Omental fat pad (tissue), 4 donors: Measurements from ENCODE around the gene KRTCAP2. TPM values are rescaled to one million over a fixed set of nuclear protein-coding genes. Genes with fewer than 3 reads are reported as not detected.

Experiments
- ATAC-seq: fragments of 150-250 bp; one replicate; pipeline ENCODE4 v1.9.1; 2016; ENCODE audit warnings: mild to moderate bottlenecking, moderate library complexity; ENCODE audit not compliant: low FRiP score
- DNase-seq: peaks from one replicate; pipeline ENCODE4 v3.0.0-alpha.2; 2019; ENCODE audit warnings: low spot score
- total RNA-seq, 4 donors: library from RNA; depleted of rRNA; stranded (reverse); fragments of >200 nt; gene quantifications; one replicate each; pipeline ENCODE4 v1.1.0, GENCODE V29; 2016
- TF ChIP-seq, protein P1 (sequence below), 3 donors: fragments of 450-650 bp; IDR thresholded peaks; one replicate each; pipeline ENCODE4 v1.5.1; 2016 to 2017; ENCODE audit warnings: antibody characterized with exemption in 3 of 3, mild to moderate bottlenecking in 3 of 3, moderate library complexity in 2 of 3

The KRTCAP2 gene
- total RNA-seq, 4 donors from 2014 or later: 77.9 to 171 (median 99.7) TPM

DNA sequence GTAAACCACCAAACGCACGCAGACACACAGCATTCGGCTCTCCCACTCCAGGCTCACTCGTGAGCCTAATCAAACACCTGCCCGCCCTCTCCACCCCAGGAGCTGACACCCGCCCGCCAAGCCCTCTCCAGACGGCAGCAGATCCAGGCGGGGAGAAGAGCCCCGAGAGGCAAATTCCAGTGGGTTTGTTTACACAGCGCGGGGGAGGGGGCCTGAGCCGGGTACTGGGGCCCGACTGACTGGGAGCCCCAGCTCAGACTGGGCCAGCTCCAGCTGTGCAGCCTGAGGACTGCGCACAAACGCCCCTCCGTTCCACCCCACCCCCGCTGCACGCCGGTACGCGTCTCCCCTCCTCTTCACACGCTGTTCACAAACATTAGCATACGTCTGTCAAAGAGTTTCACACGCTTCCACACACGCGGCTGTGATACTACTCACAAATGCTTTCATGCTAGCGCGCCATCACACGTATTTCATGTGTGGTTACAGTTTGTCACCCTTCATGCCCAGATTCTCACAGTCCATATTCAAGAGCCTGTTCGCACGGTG, 46.5 kb downstream of the KRTCAP2 start:
- DNase-seq (no peak), ATAC-seq (no peak)
- TF ChIP-seq, protein P1, sequence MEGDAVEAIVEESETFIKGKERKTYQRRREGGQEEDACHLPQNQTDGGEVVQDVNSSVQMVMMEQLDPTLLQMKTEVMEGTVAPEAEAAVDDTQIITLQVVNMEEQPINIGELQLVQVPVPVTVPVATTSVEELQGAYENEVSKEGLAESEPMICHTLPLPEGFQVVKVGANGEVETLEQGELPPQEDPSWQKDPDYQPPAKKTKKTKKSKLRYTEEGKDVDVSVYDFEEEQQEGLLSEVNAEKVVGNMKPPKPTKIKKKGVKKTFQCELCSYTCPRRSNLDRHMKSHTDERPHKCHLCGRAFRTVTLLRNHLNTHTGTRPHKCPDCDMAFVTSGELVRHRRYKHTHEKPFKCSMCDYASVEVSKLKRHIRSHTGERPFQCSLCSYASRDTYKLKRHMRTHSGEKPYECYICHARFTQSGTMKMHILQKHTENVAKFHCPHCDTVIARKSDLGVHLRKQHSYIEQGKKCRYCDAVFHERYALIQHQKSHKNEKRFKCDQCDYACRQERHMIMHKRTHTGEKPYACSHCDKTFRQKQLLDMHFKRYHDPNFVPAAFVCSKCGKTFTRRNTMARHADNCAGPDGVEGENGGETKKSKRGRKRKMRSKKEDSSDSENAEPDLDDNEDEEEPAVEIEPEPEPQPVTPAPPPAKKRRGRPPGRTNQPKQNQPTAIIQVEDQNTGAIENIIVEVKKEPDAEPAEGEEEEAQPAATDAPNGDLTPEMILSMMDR (IDR thresholded peaks at IDR 0.05): no peak

DNA sequence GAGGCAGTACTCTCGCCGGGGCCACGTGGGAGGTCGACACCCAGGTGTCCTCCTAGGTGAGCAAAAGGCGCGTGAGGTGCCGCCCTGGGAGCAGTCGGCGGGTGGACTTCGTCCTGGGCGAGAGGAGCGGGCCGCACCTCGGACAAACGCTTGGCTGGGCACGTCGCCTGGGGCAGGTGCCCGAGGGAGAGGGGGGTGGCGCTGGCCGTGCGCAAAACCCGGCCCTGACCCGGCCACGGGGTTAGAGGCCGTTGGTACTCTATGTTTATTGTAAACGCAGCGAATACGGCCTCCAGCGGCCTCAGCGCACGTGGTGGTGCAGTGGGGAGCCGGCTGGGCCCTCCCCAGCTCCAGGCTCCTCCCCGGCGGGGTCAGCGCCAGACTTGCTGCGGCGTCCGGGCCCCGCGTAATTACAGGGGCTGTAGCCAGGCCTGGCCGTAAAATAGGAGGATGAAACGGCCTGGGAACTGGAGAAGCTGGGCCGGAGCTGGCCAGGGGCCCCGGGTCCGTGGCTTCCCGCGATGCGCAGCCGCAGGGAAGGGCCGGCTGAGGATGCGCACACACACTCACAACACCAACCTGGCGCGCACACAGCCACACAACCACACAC, 47.1 kb downstream of the KRTCAP2 start:
- ATAC-seq (no peak), DNase-seq (no peak)
- TF ChIP-seq, protein P1 (IDR thresholded peaks at IDR 0.05): no peak

DNA sequence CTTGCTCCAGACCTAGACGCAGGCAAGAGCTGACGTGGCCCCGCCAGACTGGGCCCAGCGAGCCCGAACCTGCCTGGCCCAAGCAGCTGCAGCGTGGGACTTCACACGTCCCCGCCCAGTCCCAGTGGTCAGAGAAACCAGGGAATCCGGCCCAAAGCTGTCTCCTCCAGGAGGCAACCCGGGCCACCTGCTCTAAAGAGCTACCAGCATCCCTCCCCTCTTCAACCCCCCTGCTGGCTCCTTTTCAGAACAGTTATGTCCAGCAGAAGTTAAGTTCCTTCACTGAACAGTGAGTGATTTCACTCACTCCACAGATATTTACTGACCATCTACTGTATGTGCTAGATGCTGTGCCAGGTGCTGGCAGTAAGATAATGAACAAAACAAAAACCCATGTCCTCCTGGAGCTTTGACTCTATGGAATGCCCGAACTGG, 47.6 kb downstream of the KRTCAP2 start:
- ATAC-seq (no peak), DNase-seq (no peak)
- TF ChIP-seq, protein P1 (IDR thresholded peaks at IDR 0.05): no peak

DNA sequence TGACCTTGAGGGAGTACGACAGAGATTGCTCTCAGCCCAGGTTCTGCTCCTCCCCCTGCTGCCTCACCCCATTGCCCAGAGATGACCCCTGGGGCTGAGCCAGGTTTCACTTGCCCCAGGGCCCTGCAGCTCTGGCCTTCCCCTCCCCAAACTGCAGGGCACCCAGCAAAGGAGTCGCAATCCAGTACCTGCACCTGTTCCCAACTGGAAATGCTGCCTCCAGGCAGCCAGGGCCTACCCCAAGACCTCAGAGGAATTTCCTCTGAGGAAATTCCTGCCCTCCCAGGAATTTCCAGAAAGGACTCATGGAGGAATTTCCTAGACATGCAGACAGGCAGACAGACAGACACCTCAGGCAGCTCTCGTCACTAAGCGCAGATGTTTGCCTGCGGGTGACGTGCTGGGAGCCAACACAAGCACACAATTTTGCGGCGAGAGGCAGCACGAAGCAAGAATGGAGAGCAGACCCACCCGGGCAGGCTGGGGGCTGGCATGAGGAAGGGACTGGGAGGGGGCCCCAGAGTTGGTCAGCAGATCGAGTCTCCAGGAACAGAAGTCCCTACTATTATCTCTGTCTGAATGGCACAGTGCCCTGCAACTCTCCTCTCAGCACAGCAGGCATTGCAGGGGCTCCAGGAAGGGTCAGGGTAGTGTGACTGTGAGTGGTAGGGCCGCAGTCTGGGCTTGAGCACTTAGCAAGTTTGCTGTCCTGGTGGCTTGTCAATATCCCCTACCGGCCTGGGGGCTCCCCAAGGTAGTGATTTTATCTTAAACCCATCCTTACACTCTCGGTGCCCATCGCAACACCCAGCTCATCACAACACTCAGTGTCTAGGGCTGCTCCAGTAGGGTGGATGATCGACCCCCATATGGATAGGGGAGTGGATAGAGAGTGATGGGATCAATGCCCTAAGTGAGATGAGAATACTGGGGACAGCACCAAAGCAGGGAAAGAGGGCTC, 48.3 kb downstream of the KRTCAP2 start:
- ATAC-seq (no peak), DNase-seq (no peak)
- TF ChIP-seq, protein P1 (IDR thresholded peaks at IDR 0.05): no peak

DNA sequence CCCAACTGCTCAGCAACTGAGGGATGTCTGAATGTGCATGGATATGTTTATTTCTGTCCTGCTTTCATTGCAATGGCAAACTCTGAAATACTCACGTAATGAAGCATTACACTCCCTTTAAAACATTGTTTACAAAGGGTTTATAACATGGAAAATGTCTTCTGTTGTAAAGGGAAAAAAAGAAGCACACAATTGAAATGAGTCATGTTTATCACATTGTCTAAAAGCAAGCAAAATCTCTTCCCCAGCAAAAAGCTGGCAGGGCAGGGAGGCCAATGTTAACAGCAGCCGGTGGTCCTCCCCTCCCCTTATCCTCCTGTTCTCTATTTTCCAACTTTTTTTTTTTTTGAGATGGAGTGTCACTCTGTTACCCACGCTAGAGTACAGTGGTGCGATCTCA, 49.3 kb downstream of the KRTCAP2 start:
- ATAC-seq (no peak), DNase-seq (no peak)
- TF ChIP-seq, protein P1 (IDR thresholded peaks at IDR 0.05): no peak

DNA sequence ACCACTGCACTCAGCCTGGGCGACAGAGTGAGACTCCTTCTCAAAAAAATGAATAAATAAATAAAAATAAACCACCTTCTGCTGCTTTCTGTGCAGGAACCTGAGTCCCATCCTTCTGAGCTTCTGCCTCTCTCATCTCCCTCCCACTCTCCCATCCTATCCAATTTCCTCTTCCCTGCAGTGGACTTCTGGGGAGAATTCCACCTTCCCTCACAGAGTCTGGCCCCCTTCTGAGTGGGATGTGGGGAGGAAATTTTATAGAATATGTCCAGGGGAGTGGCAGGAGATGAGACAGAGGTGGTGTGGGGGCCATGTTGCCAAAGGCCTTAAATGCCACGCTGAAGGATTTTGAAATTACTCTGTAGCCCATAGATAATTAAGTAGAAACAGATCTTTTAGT, 50.8 kb downstream of the KRTCAP2 start:
- TF ChIP-seq, protein P1 (IDR thresholded peaks at IDR 0.05): no peak
- ATAC-seq: no peak
- DNase-seq: no peak
